Daoy (cell line): ENCODE results near the gene OR5M3. TPM values are rescaled to one million over a fixed set of nuclear protein-coding genes. Genes with fewer than 3 reads are reported as not detected.

ENCODE experiments used
- DNase-seq: peaks from one replicate; pipeline ENCODE4 v3.0.0-alpha.2; 2015; ENCODE audit warnings: low read depth
- total RNA-seq: library from RNA; depleted of rRNA; stranded (reverse); fragments of >200 nt; shearing (Covaris generic); gene quantifications from 2 replicates; pipeline ENCODE4 v1.2.3, GENCODE V29; 2014; rRNA removed

Gene OR5M3
- not detected in 2 replicates for total RNA-seq

DNA sequence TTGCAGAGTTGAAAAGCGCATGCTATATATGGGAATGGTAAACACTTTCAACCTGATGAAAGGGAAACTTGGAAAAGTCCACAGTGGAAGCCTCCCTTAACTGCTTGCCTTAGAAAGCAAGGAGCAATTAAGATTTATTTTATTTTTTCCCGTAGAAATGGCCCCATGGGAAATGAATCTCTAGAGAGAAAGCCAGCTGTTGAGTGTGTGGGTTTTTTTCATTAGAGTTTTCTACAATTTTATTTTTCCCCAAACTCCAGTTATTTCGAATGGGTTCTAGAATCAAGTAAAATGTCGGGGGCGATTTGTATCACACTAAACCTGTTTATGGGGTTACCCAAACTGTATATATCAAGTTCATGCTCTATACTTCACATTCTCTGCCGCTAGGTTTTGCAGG, at the start of gene OR5M3:
TSS of gene OR5M3 (minus strand) at position 101 of the 400 bp plus-strand sequence. CDS start 2,855 bp downstream, outside the sequence.
- no peak for DNase-seq

DNA sequence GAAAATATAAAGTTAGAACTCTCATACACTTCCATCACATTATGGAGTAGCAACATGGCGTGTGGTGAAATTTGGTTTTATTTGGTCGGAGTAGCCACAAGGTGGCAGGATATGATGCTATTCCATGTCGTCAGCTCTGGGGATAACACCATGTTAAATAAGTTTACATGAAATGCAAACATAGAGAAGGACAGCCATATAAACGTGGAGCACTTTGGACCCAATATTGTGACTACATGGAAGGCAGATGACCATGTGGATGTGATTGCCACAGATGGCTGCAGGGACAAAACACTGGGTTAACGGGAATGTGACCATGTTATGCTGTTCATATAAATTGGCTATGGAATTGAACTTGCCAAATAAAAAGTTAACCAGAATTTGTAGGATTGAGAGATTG, 48.9 kb upstream of the OR5M3 start:
- no peak for DNase-seq

DNA sequence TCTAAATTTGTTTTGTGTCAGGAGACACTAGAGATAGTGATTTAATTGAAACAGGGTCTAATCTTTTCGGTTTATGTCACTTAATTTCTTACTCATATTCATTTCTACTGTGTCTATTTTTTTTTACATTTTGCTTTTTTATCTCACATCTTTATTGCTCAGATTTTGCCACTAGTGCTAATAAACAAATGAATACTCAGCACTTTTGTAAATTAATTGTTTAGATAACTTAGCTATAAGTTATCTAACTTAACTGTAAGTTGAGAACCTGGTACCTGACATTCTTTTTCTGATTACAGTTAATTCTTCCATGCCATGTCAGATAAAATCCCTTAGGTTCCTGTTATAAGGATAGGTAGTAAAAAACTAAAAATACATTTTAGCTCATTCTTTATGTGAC, 40.1 kb upstream of the OR5M3 start:
- no peak for DNase-seq

DNA sequence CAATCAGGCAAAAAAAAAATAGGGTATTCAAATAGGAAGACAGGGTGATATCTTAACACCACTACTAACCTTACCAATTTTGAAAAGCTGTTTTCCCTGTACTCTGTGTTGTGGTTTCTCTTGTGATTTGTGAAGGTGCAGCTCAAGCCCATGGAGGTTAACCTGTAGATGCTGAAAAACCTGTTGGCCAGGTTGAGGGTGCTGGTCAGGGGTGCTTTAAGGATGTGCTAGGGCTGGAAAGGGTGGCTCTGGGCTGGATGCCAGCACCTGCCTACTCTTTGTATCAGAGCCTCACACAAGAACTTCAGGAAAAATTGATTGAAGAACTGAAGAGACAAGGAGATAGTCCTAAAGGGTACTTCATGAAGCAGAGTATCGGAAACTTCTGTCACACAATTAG, 36.3 kb upstream of the OR5M3 start:
- no peak for DNase-seq

DNA sequence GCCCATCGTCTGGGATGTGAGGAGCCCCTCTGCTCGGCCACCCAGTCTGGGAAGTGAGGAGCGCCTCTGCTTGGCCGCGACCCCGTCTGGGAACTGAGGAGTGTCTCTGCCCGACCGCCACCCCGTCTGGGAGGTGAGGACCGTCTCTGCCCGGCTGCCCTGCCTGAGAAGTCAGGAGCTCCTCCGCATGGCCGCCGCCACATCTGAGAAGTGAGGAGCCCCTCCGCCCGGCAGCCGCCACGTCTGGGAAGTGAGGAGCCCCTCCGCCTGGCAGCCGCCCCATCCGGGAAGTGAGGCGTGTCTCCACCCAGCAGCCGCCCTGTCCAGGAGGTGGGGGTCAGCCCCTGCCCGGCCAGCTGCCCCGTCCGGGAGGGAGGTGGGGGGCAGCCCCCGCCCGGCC, 23.9 kb upstream of the OR5M3 start:
- no peak for DNase-seq

DNA sequence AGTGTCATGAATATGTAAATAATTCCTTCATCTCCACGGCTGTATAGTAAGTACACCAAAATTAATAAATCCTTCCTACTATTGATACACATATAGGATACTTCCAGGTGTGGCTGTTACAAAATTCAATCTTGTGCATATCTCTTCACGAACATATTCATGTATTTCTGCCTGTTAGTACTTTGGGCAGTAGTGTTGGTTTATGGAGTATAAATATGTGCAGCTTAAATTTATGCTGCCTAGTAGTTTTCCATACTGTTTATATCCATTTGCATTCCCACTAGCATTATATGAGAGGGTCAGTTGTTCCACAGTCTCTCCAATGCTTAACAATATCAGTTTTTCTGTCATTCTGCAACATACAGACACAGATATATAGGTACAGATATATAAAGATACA, 22.0 kb upstream of the OR5M3 start:
- no peak for DNase-seq

DNA sequence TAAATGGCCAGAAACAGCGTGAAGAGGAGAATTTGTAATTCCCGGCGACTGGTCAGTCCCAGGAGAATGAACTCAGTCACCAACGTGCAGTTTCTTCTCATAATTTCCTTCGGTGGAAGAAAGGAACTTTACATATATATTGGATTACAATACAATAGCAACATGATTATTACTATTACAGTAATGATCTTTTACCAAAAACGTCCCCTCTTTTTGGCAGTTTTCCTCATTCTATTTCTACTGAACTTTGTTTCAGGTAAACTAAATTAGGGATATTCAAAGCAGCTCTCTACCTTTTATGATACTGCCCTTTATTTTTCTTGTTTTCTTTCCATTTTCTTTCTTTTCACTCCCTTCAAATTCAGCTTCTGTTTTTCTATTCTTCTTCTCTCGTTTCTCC, 18.1 kb upstream of the OR5M3 start, which contains the start of gene OR5M8:
TSS of gene OR5M8 (minus strand) at position 101 of the 400 bp plus-strand sequence. CDS start at position 101, 0 bp downstream.
- no peak for DNase-seq

DNA sequence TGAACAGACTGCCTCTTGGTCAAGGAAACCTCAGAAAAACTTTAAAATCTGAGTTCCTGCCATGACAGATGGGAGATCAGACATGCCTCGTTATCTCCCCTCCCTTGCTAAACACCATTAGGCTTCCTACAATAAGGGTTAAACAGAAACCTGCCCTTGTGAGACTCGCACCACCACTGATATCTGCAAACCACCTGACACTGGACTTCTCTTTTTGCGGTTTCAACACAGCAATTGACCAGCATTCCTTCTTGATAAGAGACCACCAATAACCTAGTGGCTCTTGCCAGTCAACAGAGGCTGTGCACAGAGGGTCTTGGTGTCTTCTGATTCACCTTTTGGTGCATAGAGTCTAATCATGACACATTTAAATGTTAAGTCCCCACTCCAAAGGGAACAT, 13.6 kb upstream of the OR5M3 start:
- no peak for DNase-seq

DNA sequence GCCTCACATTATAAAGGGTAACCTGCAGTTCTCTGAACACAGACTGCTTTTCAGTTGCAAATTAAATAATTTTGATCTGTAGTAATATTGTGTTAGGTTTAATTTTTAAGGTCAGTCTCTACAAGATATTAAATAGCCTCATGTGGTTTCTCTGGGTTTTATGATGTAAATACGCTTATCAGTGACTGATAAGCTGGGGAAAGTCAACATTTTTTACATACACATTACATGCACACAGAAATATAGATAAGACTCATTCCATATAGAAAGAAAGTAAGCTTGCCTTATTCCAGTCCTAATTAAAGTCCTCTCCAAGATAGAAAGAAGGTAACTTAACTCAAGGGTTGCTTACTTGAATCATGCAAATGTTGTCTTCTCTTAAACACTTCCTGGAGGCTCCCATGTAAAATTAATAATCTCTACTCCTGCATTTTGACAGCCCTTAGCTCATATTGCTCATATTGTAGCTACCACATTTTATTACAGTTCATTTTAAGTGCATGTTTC, 1.6 kb upstream of the OR5M3 start:
- no peak for DNase-seq

DNA sequence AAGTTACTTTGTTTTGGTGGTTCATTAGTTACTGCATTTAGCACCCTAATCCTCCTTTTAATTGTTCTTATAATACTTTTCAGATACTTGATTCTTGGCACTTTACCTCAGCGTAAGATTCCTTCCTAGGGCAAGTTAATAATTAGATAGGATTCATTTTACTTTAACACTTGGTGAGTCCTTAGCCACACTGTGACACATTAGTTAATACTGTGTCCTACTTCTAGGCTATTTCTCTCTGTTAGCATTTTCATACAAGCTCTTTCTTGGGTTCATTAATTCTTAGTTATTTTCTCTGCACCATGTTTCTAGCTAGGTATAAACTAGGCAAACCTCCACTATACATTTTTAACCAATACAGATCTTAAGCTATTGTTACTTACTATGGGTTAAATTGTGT, 16.1 kb downstream of the OR5M3 start:
- no peak for DNase-seq

DNA sequence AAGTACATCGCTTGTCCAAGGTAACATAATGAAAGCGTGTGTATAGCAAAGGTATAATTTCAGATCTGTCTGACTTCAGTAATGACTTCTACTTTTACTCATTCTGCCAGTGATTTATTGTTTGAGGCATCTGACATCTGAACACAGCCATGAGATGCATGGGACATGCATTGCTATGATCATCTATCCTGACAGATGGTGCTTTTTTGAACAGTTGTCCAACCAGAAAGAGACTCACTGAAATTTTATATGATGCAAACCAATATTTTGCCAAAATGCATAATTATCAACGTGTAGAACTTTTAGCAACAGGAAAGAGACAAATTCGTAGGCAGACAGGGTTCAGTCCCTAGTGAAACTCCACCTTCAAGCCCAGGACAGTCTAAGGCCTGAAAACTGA, 19.6 kb downstream of the OR5M3 start:
- no peak for DNase-seq

Other genes starting within 250 kb of the OR5M3 start
- not detected in 2 replicates for gene OR5T2, start 239.1 kb downstream of the OR5M3 start, total RNA-seq
- gene OR5T3, start 221.1 kb downstream of the OR5M3 start, total RNA-seq, result not detected in 2 replicates
- not detected in 2 replicates for gene OR5T1, start 199.2 kb downstream of the OR5M3 start, total RNA-seq
- gene OR8H1, start 181.1 kb downstream of the OR5M3 start, total RNA-seq, result not detected in 2 replicates
- not detected in 2 replicates for gene OR8K3, start 158.2 kb downstream of the OR5M3 start, total RNA-seq
- not detected in 2 replicates for gene OR8K1, start 127.3 kb downstream of the OR5M3 start, total RNA-seq
- not detected in 2 replicates for gene OR8J1, start 119.1 kb downstream of the OR5M3 start, total RNA-seq
- gene OR8U1, start 97.7 kb downstream of the OR5M3 start, total RNA-seq, result not detected in 2 replicates
- gene OR5AL1, start 60.7 kb downstream of the OR5M3 start, total RNA-seq, result not detected in 2 replicates
- not detected in 2 replicates for gene OR5M8, start 18.0 kb upstream of the OR5M3 start, total RNA-seq
- gene OR5M11, start 69.9 kb upstream of the OR5M3 start, total RNA-seq, result not detected in 2 replicates
- not detected in 2 replicates for gene OR5M10, start 104.4 kb upstream of the OR5M3 start, total RNA-seq
- gene OR5M1, start 141.5 kb upstream of the OR5M3 start, total RNA-seq, result not detected in 2 replicates
- not detected in 2 replicates for gene OR5AP2, start 169.1 kb upstream of the OR5M3 start, total RNA-seq
- not detected in 2 replicates for gene OR5AR1, start 190.3 kb upstream of the OR5M3 start, total RNA-seq
- not detected in 2 replicates for gene OR9G1, start 225.7 kb upstream of the OR5M3 start, total RNA-seq